GM21360 (cell line): ENCODE results near the gene FBXL16.

Source experiments
- ATAC-seq: cut with Tn5 transposase; IDR thresholded peaks from one replicate; pipeline ENCODE4 v1.9.1; 2021; ENCODE audit warnings: mild to moderate bottlenecking, moderate library complexity; ENCODE audit not compliant: unreplicated experiment

FBXL16 gene

GRCh38 chr16:678209-678857, 27.3 kb downstream of the FBXL16 start:
- no peak for ATAC-seq

- no peak for ATAC-seq
These were observed 28.0 kb downstream of the FBXL16 start for GRCh38 chr16:677316-678190.

GRCh38 chr16:676913-677312, 28.7 kb downstream of the FBXL16 start:
- no peak for ATAC-seq

GRCh38 chr16:676565-676902, 29.1 kb downstream of the FBXL16 start:
- ATAC-seq = no peak

- ATAC-seq = no peak
These were observed 29.6 kb downstream of the FBXL16 start for GRCh38 chr16:675884-676564.

GRCh38 chr16:674968-675883, 30.4 kb downstream of the FBXL16 start, which contains the start of gene RHBDL1:
Gene RHBDL1, plus strand, starts transcription at chr16:675671. Its CDS starts 120 bp downstream, at chr16:675791.
- ATAC-seq = no peak

GRCh38 chr16:674214-674881, 31.3 kb downstream of the FBXL16 start:
- ATAC-seq = no peak

GRCh38 chr16:673399-673991, 32.1 kb downstream of the FBXL16 start:
- ATAC-seq = no peak

GRCh38 chr16:672851-673250, 32.8 kb downstream of the FBXL16 start:
- no peak for ATAC-seq

GRCh38 chr16:672371-672770, 33.2 kb downstream of the FBXL16 start:
- ATAC-seq = no peak

GRCh38 chr16:671353-672131, 34.1 kb downstream of the FBXL16 start:
- no peak for ATAC-seq

GRCh38 chr16:670485-671352, 34.9 kb downstream of the FBXL16 start:
- ATAC-seq = no peak

GRCh38 chr16:669666-670065, 35.9 kb downstream of the FBXL16 start:
- no peak for ATAC-seq

- ATAC-seq = no peak
These were observed 37.0 kb downstream of the FBXL16 start for GRCh38 chr16:668519-669171.

GRCh38 chr16:667780-668518, 37.7 kb downstream of the FBXL16 start, which contains the start of gene RHOT2:
Gene RHOT2, plus strand, starts transcription at chr16:668132. Its CDS starts 68 bp downstream, at chr16:668200.
- peak; percentile 84 for ATAC-seq

GRCh38 chr16:667113-667779, 38.4 kb downstream of the FBXL16 start:
- no peak for ATAC-seq
